Nephron progenitor cell (in vitro differentiated cells): ENCODE data around the gene OXA1L.

Experiments
- DNase-seq: peaks from one replicate; pipeline ENCODE4 v3.0.0; 2021
- H3K27ac Mint-ChIP-seq: 2 replicates; pipeline ENCODE4 v1.8.0; 2021; ENCODE audit warnings: mild to moderate bottlenecking, moderate library complexity, mixed read lengths
- H3K27me3 Mint-ChIP-seq: 2 replicates; pipeline ENCODE4 v1.8.0; 2021; ENCODE audit warnings: mild to moderate bottlenecking, low read depth, mixed read lengths; ENCODE audit not compliant: poor library complexity
- H3K36me3 Mint-ChIP-seq: 2 replicates; pipeline ENCODE4 v1.8.0; 2021; ENCODE audit warnings: low read depth, mixed read lengths
- H3K4me1 Mint-ChIP-seq: 2 replicates; pipeline ENCODE4 v1.8.0; 2021; ENCODE audit warnings: mixed read lengths
- H3K4me3 Mint-ChIP-seq: 2 replicates; pipeline ENCODE4 v1.8.0; 2021; ENCODE audit warnings: mild to moderate bottlenecking, moderate library complexity, mixed read lengths
- H3K9me3 Mint-ChIP-seq: 2 replicates; pipeline ENCODE4 v1.8.0; 2021; ENCODE audit warnings: mild to moderate bottlenecking, moderate library complexity, mixed read lengths
- CTCF ChIP-seq: fragments of 200-600 bp; sonication (generic); IDR thresholded peaks from 2 replicates; pipeline ENCODE4 v1.5.0; 2021; ENCODE audit warnings: antibody characterized with exemption

OXA1L gene

DNA sequence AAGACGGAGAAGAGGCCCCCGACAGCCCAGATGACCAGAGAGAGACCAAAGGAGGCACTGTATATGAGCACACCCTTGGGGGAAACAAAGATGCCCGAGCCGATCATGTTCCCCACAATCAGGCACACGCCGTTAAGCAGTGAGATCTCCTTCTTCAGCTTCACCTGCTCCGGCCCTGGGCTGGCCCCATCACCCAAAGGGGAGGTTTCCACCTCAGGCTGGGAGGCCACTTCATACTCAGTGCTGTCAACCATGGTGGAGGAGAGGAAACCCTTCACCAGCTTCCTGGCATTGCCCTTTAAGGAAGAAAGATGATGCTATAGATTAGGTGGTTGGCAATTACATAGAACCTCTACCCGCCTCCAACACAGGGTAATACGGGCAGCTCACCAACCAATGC is 46.7 kb downstream of the OXA1L start:
- H3K4me3 Mint-ChIP-seq, result no peak overlapping the region
- TF ChIP-seq CTCF, result no peak
- H3K9me3 Mint-ChIP-seq, result no peaks in the 10 kb centered on the region
- DNase-seq, result no peak
- no peaks in the 10 kb centered on the region for H3K36me3 Mint-ChIP-seq
- H3K4me1 Mint-ChIP-seq, result peaks cover 20% of the 10 kb centered on the region
- H3K27me3 Mint-ChIP-seq, result peaks cover 13% of the 10 kb centered on the region
- no peak overlapping the region for H3K27ac Mint-ChIP-seq

DNA sequence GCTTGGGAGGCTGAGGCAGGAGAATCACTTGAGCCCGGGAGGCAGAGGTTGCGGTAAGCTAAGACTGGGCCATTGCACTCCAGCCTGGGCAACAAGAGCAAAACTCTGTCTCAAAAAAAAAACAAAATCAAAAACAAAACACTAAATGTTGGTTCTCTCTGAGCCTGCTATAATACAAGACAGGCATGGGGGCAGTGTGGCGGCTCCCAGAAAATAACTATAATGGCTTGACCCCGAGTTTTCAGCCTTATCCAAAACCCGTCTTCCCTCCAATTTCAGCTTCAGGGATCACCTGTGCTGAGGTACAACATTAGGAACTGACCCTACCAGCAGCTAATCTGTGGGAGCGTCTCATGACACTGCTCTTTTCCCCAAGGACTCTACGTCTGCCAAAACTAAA is 47.9 kb downstream of the OXA1L start:
- no peak for TF ChIP-seq CTCF
- no peak overlapping the region for H3K4me3 Mint-ChIP-seq

DNA sequence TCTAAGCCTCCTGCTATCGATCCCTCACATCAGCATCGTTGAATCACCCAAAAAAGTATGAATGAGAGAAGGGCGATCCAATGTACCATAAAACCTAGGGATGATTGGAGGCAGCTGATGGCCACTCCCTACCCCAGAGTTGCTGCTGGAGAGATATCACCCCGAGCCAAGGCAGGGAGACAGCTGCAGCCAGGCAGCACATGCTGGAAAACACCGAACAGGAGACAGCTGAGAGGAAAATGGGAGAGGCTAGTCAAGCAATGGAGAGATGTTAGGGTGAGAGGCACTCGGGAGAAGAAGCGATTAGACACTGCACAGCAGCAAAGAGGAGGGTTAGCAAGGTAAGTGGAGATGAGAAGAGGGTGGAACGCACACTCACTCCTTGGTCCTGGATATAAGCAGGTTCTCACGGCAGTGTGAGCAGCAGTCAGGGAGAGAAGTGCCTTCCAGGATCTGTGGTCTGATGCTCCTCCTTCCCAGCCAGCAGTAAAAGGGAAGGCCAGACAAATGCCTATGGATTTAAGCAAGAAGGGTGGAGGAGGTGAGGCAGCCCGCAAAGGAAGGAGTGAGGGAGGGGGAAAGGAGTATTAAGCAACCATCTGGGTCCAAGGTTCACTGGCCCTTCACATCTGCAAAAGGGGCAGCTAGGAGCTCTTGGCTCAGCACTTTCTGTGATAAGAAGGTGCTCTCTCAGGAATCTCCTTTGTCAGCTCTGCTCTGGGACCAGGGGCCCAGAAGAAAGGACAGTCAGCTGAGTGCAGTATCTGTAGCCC is 48.6 kb downstream of the OXA1L start, which contains the start of gene SLC7A7:
TSS of gene SLC7A7 (minus strand) at position 495 of the 773 bp plus-strand sequence. CDS start 2,037 bp downstream, outside the sequence.
- Mint-ChIP-seq H3K4me3 (peak within 1 kb of the TSS; percentile 54), H3K4me1 (peaks cover 34% of the 10 kb centered on the region)

More for the DNA sequence above, 47.9 kb downstream of the OXA1L start:
- Mint-ChIP-seq H3K36me3 (no peaks in the 10 kb centered on the region), H3K4me1 (peaks cover 27% of the 10 kb centered on the region), H3K27ac (no peak overlapping the region), H3K9me3 (no peaks in the 10 kb centered on the region), H3K27me3 (peaks cover 13% of the 10 kb centered on the region)
- no peak for DNase-seq

DNA sequence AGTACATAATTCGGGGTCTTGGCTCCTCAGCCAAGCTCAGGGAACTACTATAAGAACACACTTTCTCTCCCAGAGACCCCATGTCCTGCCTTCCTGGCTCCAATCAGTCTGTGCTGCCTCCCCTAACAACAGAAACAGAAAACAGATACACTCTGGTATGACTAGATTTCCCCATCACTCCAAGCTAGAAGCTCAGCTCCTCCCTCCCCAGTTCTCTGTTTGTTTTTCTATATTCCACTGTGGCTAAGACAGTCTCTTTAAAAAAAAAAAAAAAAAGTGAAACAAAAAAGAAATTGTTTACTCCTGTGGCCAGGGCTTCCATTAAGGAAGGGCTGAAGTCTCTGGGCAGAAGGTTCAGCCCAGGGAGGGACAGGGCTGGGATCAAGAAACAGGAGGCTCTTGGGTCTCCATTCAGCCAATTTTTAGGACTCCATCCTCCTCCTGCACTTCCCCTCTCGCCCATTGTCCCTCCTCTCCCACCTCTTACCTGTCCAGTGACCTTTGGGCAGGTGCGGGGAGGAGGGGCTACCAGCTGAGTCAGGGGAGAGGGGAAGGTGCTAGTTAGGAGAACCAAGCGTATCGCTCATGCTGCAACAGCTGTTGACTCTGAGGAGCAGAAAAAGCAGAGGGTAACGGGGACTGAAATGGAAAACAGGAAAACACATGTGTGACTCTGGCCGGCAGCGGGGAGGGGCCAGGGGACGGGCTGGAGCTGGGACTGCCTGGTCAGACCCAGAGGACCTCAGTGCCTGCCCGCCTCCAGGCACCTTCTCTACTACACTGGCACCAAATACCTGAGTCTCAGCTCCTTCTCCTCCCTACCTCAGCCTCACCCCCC is 52.9 kb downstream of the OXA1L start:
- Mint-ChIP-seq H3K4me3 (peak overlapping the region; percentile 42), H3K27ac (no peak overlapping the region), H3K27me3 (peaks cover 11% of the 10 kb centered on the region)

More for the DNA sequence above, 48.6 kb downstream of the OXA1L start, which contains the start of gene SLC7A7:
- no peak for DNase-seq
- no peaks in the 10 kb centered on the region for H3K9me3 Mint-ChIP-seq
- H3K36me3 Mint-ChIP-seq, result no peaks in the 10 kb centered on the region
- no peak for TF ChIP-seq CTCF
- peak within 1 kb of the TSS; percentile 65 for H3K27ac Mint-ChIP-seq
- H3K27me3 Mint-ChIP-seq, result peaks cover 13% of the 10 kb centered on the region

GRCh38 chr14:22820731-22821130 is 54.2 kb downstream of the OXA1L start:
- no peak overlapping the region for H3K4me3 Mint-ChIP-seq
- DNase-seq, result no peak
- H3K36me3 Mint-ChIP-seq, result no peaks in the 10 kb centered on the region
- no peak for TF ChIP-seq CTCF
- peaks cover 60% of the 10 kb centered on the region for H3K4me1 Mint-ChIP-seq
- no peaks in the 10 kb centered on the region for H3K9me3 Mint-ChIP-seq
- no peak overlapping the region for H3K27ac Mint-ChIP-seq
- peaks cover 6% of the 10 kb centered on the region for H3K27me3 Mint-ChIP-seq

More for the DNA sequence above, 52.9 kb downstream of the OXA1L start:
- H3K36me3 Mint-ChIP-seq, result no peaks in the 10 kb centered on the region
- peak; percentile 31 for DNase-seq
- peaks cover 61% of the 10 kb centered on the region for H3K4me1 Mint-ChIP-seq
- TF ChIP-seq CTCF, result no peak
- H3K9me3 Mint-ChIP-seq, result no peaks in the 10 kb centered on the region
